Epithelial cell of proximal tubule (primary cell): ENCODE measurements around the gene RPS19BP1. TPM values are rescaled to one million over a fixed set of nuclear protein-coding genes. Genes with fewer than 3 reads are reported as not detected.
A peak's percentile ranks its signal among the peaks of the same experiment; 100 is the strongest.
"Not testable (repeated sequence)": the region's sequence is repeated elsewhere in the genome, so short reads cannot be mapped to it uniquely, and the experiment has no call there.

Experiments
- DNase-seq: peaks from one replicate; pipeline ENCODE4 v3.0.0-alpha.2; 2011; ENCODE audit warnings: low read depth
- H3K4me3 ChIP-seq: 2 replicates; pipeline ENCODE4 v1.5.1; 2011; ENCODE audit warnings: low read depth, mild to moderate bottlenecking, low read length
- total RNA-seq: library from RNA; depleted of rRNA; stranded (reverse); fragments of >200 nt; gene quantifications from 2 replicates; pipeline ENCODE4 v1.2.3, GENCODE V29; 2015
- TF ChIP-seq, protein P1 (sequence below): conservative IDR thresholded peaks from 2 replicates; pipeline ENCODE4 v1.5.1; 2012; ENCODE audit warnings: low read depth, mild to moderate bottlenecking, low read length

RPS19BP1 gene
- total RNA-seq, 1 donor from 2014 or later, result 126 TPM

DNA sequence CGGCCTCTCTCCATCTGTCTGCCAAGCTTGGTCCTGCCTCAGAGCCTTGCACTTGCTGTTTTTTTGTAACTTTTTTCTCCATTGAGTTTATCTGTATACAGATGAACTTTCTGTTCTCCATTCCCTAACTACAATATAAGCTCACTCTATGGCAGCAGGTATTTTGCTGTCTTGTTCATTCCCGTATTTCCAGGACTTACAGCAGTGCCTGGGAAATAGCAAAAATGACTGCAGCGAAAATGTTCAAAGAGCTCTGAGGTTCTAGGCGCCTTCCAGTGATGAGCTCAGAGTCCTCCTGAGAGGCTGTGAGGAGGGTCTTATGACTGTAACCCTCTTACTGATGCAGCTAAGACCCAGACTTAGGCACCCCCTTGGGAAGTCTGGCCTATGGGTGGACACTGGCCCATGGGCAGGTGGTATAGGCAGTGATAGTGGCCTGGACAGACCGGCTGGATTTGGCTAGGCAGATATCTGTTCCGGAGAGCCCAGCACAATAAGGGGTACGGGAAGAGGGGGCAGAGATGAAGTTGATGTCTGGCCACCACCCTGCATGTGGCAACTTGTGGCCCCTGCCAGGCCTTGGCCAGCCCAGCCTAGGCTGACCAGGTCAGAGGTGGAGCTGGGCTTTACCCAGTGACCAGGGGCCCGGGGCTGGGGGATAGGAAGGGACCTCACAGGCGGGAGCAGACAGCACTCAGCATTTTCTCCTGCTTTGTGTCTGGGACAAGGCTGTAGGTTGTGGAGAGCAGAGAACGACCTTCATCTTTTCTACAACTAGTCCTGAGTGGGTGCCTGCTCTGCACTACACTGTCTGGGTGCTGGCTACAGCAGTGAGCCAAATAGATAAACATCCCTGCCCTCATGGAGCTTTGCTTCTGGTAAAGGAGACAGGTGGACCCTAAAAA, 7.5 kb downstream of the RPS19BP1 start:
- no peak overlapping the region for H3K4me3 ChIP-seq
- DNase-seq, result no peak
- TF ChIP-seq, protein P1, sequence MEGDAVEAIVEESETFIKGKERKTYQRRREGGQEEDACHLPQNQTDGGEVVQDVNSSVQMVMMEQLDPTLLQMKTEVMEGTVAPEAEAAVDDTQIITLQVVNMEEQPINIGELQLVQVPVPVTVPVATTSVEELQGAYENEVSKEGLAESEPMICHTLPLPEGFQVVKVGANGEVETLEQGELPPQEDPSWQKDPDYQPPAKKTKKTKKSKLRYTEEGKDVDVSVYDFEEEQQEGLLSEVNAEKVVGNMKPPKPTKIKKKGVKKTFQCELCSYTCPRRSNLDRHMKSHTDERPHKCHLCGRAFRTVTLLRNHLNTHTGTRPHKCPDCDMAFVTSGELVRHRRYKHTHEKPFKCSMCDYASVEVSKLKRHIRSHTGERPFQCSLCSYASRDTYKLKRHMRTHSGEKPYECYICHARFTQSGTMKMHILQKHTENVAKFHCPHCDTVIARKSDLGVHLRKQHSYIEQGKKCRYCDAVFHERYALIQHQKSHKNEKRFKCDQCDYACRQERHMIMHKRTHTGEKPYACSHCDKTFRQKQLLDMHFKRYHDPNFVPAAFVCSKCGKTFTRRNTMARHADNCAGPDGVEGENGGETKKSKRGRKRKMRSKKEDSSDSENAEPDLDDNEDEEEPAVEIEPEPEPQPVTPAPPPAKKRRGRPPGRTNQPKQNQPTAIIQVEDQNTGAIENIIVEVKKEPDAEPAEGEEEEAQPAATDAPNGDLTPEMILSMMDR, result no peak

DNA sequence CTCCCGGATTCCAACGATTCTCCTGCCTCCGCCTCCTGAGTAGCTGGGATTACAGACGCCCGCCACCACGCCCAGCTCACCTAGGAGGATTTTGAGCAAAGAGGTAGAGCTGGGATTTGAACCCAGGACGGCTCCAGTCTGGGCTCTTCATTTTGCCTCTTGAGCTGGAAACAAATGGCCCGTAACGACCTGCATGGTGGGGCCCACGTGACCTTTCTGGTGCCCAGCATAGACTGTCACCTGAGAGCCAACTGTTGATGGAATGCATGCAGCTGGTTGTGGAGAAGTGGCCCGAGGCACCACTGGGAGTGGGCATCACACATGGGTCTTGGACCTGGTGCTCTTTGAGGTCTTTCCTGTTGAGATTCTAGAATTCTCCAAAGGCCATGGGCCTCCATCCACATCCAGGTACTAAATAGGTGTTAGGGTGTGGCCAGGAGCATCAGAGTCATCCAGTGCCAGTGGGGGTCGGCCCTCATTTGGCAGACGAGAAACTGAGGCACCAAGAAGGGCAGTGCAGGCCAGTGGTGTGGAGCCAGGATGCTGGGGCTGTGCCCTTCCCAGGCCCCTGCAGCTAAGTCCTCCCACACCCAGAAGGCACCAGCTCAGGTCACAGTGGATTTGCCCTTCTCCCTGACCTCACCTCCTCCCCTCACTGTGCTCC, 8.3 kb downstream of the RPS19BP1 start:
- H3K4me3 ChIP-seq, result no peak overlapping the region
- DNase-seq, result no peak
- TF ChIP-seq, protein P1, result no peak

DNA sequence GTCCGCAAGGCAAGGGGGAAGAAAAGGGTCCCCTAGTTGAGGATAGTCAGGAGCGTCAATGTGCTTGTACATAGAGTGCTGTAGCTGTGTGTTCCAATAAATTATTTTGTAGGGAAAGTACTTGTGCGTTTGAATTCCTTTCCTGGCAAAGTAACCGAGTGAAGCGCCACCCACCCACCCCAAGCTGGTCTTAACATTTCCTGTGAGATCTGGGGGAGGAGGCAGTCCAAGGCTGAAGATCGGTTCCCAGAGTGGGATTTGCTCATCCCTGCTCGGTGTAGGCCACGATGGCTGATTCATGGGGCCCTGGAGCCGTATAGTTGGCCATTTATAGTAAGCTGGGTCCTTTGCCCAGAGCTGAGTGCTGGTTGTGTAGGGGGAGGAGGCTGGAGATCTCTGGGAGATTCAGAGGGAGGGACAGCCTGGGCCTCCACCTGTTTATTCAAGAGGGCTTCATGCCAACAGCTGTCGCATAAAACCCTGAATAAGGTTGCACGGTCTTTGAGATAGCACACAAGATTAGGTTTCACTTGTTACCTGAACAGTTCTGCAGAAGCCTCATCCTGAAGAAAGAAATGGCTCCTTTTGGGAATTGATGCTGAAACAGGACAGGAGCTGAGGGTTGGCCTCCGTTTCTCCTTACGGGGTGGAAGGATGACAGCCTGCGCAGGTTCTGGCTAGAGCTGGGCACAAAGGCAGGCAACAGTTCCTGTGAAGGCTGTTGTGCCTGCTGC, 9.8 kb downstream of the RPS19BP1 start:
- no peak for DNase-seq
- H3K4me3 ChIP-seq, result peak overlapping the region; percentile 100
- TF ChIP-seq, protein P1, result no peak

- H3K4me3 ChIP-seq, result peak overlapping the region; percentile 100
- DNase-seq, result not testable (repeated sequence)
These were observed 10.5 kb downstream of the RPS19BP1 start for GRCh38 chr22:39522091-39522490.

DNA sequence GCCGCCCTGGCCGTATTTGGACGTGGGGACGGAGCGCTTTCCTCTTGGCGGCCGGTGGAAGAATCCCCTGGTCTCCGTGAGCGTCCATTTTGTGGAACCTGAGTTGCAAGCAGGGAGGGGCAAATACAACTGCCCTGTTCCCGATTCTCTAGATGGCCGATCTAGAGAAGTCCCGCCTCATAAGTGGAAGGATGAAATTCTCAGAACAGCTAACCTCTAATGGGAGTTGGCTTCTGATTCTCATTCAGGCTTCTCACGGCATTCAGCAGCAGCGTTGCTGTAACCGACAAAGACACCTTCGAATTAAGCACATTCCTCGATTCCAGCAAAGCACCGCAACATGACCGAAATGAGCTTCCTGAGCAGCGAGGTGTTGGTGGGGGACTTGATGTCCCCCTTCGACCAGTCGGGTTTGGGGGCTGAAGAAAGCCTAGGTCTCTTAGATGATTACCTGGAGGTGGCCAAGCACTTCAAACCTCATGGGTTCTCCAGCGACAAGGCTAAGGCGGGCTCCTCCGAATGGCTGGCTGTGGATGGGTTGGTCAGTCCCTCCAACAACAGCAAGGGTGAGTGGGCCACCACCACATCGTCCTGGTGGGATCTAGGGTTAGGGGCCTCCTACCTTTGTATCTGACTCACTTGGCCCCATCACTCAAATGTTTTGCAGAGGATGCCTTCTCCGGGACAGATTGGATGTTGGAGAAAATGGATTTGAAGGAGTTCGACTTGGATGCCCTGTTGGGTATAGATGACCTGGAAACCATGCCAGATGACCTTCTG, 11.3 kb downstream of the RPS19BP1 start:
- DNase-seq, result not testable (repeated sequence)
- peak overlapping the region; percentile 100 for H3K4me3 ChIP-seq

GRCh38 chr22:39520226-39521105, 12.1 kb downstream of the RPS19BP1 start, which contains the start of gene ATF4:
Gene ATF4, plus strand, starts transcription at chr22:39520562. Its CDS starts 884 bp downstream, at chr22:39521446.
- TF ChIP-seq, protein P1, result no peak
- peak; percentile 95 for DNase-seq
- H3K4me3 ChIP-seq, result peak within 1 kb of the TSS; percentile 100
